HG03135 (cell line): Measurements from ENCODE around the gene PRPH.

Experiments
- ATAC-seq: cut with Tn5 transposase; IDR thresholded peaks from one replicate; pipeline ENCODE4 v1.9.1; 2021; ENCODE audit warnings: mild to moderate bottlenecking, moderate library complexity; ENCODE audit not compliant: unreplicated experiment

The PRPH gene

DNA sequence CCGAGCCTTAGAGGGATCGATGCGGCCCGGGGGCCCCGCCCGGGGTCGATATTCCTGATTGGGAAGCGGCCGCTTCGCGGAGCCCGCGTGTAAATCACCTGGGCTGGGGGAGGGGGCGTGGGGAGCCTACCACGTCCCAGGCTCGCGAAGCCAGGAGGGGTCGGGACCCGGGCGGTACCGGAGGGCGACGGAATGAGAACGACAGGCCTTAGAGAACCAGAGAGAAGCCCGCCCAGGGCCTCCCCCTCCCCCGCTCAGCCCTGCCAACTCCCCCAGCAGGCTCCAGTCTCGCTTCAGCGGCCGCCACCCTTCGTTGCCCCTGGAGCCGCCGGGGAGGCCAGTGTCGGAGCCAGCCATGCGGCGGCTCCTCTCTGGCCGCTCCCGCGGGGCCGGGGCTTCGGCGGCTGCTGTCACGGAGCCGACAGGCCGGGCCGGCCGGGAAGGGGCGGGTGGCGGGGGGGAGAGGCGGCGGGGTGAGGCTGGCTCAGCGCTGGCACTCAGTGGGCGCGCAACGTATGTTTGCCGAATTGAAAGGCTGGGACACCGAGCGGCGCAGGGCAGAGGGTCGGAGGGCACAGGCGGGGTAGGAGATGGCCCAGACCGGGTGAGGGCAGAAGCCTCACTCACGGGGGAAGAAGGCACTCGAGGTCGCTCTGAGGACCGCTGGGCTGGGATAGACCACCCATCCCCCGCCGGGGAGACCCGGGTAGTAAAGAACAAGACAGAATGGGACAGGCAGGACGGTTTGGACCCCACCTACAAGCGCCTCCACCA is 50.3 kb downstream of the PRPH start:
- no peak for ATAC-seq

DNA sequence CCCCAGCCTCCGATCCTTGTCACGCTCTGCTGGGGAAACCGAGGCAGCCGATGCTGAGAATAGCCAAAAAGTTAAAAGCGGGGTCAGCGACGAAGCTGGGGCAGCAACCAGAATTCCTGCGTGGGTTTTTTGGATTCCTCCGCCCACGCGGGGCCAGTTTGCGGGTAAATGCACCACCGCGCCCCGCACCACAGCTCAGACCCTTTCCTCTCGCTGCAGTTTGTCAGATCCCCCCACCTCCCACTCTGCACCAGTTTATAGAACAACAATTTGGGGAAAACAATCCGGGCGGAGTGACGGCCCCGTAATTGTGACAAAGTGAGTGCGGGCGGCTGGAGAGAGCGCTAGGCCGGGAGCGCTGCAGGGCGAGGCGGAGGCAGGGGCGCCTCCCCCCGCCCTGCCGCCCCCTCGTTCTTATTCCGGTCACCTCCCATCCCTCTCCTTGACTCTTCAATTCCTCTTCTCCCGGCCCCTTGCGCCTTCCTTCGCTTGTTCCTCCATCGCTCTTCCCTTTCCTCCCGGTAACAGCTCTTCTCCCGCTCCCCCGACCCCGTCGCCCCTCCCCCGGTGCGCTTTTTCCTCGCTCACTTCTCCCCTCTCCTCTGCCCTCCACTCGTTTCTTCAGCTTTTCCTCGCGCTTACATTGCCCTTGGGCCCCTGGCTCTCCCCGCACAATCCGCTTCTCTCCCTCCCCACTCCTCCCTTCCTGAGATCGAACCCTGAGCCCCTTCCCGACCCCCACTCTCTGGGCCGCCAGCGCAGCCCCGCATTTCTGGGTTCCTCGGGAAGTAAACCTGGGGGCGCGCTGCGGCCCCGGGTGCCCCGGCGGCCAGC is 51.1 kb downstream of the PRPH start:
- no peak for ATAC-seq

GRCh38 chr12:49346659-49347310 is 51.8 kb downstream of the PRPH start, which contains the start of gene DNAJC22:
TSS of gene DNAJC22 (plus strand) at chr12:49346888. CDS start at chr12:49348873, 1,985 bp downstream.
- ATAC-seq = no peak

GRCh38 chr12:49347311-49348193 is 52.6 kb downstream of the PRPH start:
- ATAC-seq = no peak
